GM21576 (cell line): Measurements from ENCODE around the gene SORT1.
"Not testable (repeated sequence)": the region's sequence is repeated elsewhere in the genome, so short reads cannot be mapped to it uniquely, and the experiment has no call there.

ENCODE experiments used
- ATAC-seq: cut with Tn5 transposase; IDR thresholded peaks from one replicate; pipeline ENCODE4 v1.9.1; 2021; ENCODE audit warnings: mild to moderate bottlenecking, moderate library complexity; ENCODE audit not compliant: unreplicated experiment

Gene SORT1

GRCh38 chr1:109397581-109398342 lies at the start of gene SORT1:
Gene SORT1 (minus strand): TSS chr1:109397918. CDS start chr1:109397892, 26 bp downstream.
- ATAC-seq, result peak; percentile 73

DNA sequence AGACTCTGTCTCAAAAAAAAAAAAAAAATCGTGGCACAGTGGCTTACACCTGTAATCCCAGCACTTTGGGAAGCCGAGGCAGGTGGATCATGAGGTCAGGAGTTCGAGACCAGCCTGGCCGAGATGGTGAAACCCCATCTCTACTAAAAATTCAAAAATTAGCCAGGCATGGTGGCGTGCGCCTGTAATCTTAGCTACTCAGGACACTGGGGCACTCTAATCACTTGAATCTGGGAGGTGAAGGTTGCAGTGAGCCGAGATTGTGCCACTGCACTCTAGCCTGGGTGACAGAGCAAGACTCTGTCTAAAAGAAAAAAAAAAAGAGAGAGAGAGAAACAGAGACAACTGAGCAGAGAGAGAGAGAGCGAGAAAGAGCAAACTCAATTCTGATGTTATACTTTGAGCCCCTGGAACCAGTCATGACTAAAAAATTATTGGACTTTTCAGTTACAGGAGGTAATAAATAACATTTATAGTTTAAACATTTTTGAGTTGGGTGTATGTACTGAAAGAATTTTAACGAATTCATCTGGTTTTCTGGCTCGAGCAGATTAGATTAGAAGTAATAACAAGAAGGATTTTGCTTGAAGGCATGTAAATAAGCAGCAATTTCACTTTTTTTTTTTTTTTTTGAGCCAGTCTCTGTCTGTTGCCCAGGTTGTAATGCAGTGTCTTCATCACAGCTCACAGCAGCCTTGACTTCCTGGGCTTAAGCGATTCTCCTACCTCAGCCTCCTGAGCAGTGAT lies 48.4 kb upstream of the SORT1 start:
- not testable (repeated sequence) for ATAC-seq

DNA sequence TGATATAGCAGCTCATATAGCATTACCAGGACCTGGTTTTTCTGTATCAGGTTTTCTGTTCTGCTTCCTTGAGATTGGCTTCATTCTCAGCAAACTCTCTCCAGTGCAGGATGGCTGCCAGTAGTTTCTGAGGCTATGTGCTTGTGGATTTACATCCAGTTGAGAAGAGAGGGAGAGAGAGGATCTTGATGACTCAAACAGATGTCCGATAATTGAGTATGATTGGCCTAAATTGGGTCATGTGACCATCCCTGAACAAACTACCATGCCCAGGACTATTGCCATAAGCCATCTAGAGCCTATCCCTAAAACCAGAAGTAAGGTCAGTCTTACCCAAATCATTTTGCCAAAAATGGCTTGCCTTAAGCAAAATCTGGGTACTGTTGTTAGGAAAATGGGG lies 46.6 kb upstream of the SORT1 start:
- ATAC-seq, result no peak

- ATAC-seq, result no peak
Measured at GRCh38 chr1:109443476-109443875, 45.8 kb upstream of the SORT1 start.

GRCh38 chr1:109441069-109441468 lies 43.4 kb upstream of the SORT1 start:
- ATAC-seq, result no peak

- ATAC-seq, result no peak
Measured at GRCh38 chr1:109438798-109439297, 41.1 kb upstream of the SORT1 start.

DNA sequence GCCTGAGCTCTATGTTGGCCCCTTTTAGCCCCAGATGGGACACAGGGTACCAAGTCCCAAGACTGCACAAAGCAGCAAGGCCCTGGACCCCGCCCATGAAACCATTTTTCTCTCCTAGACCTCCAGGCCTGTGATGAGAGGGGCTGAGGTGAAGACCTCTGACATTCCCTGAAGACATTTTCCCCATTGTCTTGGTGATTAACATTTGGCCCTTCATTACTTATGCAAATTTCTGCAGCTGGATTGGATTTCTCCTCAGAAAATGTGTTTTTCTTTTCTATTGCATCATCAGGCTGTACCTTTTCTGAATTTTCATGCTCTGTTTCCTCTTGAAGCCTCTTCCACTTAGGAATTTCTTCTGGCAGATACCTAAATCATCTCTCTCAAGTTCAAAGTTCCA lies 36.8 kb upstream of the SORT1 start:
- ATAC-seq, result no peak

DNA sequence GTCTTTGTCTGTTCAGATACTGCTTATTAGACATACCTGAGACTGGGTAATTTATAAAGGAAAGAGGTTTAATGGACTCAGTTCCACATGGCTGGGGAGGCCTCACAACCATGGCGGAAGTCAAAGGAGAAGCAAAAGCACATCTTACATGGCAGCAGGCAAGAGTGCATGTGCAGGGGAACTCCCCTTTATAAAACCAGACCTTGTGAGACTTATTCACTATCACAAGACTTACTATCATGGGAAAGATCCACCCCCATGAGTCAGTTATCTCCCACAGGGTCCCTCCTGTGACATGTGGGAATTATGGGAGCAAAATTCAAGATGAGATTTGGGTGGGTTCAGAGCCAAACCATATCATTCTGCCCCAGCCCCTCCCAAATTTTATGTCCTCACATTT lies 35.6 kb upstream of the SORT1 start:
- ATAC-seq, result no peak

- no peak for ATAC-seq
Measured at GRCh38 chr1:109432336-109432735, 34.6 kb upstream of the SORT1 start.

DNA sequence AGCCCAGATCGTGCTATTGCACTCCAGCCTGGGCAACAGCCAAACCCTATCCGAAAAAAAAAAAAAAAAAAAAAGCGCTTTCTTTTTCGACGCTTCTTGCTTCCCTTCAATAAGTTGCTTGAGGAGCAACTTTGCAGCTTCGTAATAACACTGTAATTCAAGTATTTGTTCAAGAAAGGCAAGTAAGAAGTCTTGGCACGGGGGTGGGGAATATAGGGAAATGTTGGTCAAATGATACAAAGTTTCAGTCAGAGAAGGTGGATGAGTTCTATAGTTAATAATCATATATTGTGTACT lies 29.4 kb upstream of the SORT1 start:
- ATAC-seq, result no peak

- peak; percentile 96 for ATAC-seq
Measured at GRCh38 chr1:109426281-109427170, 28.8 kb upstream of the SORT1 start, which contains the start of gene PSMA5. Gene PSMA5 (minus strand): TSS chr1:109426448. CDS start chr1:109426330, 118 bp downstream.

GRCh38 chr1:109425391-109426280 lies 27.9 kb upstream of the SORT1 start:
- peak; percentile 21 for ATAC-seq

DNA sequence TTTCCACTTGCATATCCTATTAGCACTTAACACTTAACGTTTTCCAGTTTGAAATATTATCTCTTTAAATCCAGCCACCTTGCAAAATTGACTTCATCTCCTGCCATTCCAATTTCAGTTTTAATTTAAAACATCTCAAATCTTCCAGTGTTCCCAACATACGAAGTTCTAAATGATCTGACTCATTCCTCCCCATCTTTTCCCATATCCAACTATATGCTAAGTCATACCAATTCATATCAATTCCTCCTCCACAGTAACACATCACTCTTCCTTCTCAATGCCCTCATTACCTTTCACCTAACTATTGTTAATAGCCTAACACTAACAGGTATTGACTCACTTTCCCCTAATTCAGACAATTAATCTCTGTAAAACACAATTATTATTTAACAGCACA lies 25.8 kb upstream of the SORT1 start:
- no peak for ATAC-seq

DNA sequence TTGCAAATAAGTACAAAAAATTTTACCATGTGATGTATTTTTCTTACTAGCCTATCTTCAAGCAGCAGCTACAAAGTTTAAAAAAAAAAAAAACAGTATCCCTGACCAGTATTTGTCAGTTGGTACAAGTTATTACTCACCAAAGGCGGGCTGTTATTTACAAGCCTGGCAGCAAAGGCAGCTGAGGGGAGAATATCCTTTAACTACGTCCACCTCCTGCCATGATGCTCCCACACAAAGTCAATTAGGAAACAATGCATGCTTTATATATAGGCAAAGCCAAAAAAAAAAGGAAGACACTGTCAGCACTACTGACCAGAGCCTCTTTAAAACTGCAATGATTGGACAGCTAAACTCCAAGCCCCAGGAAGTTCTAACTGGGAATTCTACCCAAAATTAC lies 14.8 kb upstream of the SORT1 start:
- ATAC-seq, result no peak

- no peak for ATAC-seq
Measured at GRCh38 chr1:109404838-109405237, 7.1 kb upstream of the SORT1 start.

DNA sequence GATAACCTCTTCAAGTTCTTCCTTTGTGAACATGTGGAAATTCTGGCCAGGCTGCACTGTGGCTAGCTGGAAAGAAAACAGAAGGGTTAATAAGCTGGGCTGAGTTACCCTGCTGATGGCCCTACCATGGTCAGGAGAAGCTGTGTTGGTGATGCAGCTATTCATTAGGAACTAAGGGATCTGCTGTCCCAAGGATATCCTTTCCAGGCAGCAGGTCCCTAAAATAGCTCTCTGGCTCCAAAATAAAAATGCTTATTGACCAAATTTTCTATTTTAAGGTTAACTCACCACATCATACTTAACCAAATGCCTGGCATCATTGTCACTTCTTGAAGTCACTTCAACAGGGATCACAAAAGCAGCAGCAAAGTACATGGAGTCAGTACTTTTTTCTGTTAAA lies 4.3 kb upstream of the SORT1 start:
- ATAC-seq, result no peak

DNA sequence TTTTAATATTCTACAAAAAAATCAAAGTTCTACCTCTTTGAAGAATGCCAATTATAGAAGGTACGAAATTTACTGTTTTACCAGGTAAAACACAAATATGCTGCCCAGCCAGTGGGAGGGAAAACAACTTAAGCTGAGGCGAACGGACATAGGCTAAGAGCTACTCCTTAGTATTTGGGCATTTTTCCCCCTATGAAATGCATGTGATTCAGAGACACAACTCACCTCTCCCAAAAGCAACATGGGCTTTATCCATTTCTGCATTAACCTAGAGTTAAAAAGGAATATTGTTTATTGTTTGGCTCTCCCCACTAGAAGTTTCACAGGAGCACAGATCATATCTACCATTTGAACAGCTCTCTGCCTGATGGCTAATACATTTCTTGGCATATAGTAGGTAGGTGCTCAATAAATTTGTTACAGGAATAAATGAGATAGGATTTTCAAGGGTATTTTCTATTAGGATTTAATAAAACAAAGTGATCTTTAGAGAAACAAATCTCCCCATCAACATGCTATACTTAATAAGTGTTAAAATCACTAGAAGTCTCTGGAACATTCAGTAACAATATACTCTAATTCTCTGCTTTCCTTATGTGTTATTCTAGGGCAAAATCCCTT lies 2.4 kb upstream of the SORT1 start:
- ATAC-seq, result no peak

DNA sequence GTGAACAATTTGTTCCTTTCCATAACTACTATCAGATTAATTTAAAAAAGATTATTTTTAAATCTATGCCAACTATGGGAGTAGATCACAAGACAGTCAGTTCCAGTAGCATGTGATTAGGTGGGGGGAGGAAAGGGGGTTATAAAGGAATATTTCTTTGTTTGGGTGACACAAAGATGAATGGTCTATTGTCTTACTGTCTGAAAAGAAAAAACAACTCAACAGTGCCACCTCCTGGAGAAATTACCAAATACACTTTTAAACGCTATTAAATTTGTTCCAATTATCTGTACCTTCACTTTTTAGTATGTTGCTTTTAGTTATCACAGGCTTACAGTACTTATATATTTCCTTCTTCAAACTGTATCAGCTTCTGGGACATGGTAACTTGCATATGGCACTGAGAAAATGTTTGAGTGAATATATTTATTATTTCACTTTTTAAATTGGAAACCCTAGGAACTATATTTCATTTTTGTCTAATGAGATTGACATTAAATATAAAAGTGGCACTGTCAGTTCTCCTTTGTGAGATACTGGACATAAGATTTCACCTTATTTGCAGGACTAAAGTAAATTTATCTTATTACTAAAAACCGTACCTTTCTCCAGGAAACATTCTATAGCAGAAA lies 1.7 kb upstream of the SORT1 start:
- ATAC-seq, result no peak
